Measurements from ENCODE around the gene PLXNA1. TPM values are rescaled to one million over a fixed set of nuclear protein-coding genes. Genes with fewer than 3 reads are reported as not detected.
A peak's percentile ranks its signal among the peaks of the same experiment; 100 is the strongest.

The PLXNA1 gene
- total RNA-seq, 6 experiments from 2014 or later: 40.8 to 56.1 (median 45.4) TPM

DNA sequence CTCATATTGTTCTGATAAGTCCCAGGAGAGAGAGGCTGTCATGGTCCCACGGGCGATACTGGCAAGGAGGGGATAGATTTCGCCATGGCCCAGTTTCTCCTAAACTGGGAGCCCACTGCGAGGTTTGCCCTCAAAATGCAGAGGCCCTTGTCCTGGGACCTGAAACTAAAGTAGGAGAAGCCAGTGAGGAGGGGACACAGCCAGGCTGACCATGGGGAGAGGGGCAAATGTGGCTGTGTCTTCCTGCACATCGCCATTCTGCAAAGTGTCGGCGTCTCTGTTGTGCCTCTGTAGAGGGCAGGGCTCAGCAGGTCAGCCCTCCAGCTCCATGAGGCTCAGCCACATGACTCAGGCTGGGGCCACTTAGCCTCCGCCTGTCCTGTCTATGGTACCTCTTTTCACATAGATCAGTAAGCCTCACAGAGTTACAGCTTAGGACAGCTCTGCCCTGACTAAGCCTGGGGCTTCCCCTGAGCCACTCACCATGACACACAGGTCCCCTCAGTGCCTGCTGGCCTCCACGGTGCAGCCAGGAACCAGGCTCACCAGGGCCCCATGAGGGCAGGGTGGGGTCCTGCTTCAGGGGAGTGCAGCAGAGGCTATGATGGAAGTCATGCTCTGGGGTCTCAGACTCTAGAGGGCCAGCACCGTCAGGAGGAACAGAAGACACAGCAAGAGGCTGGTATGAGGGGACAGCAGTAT, 28.6 kb upstream of the PLXNA1 start:
- TF ChIP-seq CTCF (IDR thresholded peaks at IDR 0.05): no peak
- H3K4me3 Mint-ChIP-seq: no peak overlapping the region
- peaks cover 8% of the 10 kb centered on the region; the same call in 1 of the 2 replicates for H3K4me1 Mint-ChIP-seq (ENCODE audit: low read depth)
- H3K27me3 Mint-ChIP-seq (ENCODE audit: insufficient read depth): no peaks in the 10 kb centered on the region; the same call in none of the 2 replicates
- no peaks in the 10 kb centered on the region for H3K36me3 Mint-ChIP-seq (ENCODE audit: low read depth)
- H3K9me3 Mint-ChIP-seq: no peaks in the 10 kb centered on the region
- DNase-seq: peak; percentile 7
- no peak overlapping the region for H3K27ac Mint-ChIP-seq

- no peak overlapping the region for H3K4me3 Mint-ChIP-seq
- no peaks in the 10 kb centered on the region; the same call in none of the 2 replicates for H3K27me3 Mint-ChIP-seq (ENCODE audit: insufficient read depth)
- no peak for TF ChIP-seq CTCF (IDR thresholded peaks at IDR 0.05)
- H3K9me3 Mint-ChIP-seq: no peaks in the 10 kb centered on the region
- no peak for DNase-seq
- peaks cover 15% of the 10 kb centered on the region for H3K4me1 Mint-ChIP-seq (ENCODE audit: low read depth)
- H3K27ac Mint-ChIP-seq: no peak overlapping the region
- H3K36me3 Mint-ChIP-seq (ENCODE audit: low read depth): peaks cover under 1% of the 10 kb centered on the region
These were observed 27.7 kb upstream of the PLXNA1 start for GRCh38 chr3:126955004-126955790.

GRCh38 chr3:126956361-126956760, 26.6 kb upstream of the PLXNA1 start:
- H3K4me1 Mint-ChIP-seq (ENCODE audit: low read depth): peaks cover 27% of the 10 kb centered on the region
- TF ChIP-seq CTCF (IDR thresholded peaks at IDR 0.05): no peak
- no peaks in the 10 kb centered on the region for H3K9me3 Mint-ChIP-seq
- no peak overlapping the region for H3K27ac Mint-ChIP-seq
- no peaks in the 10 kb centered on the region; the same call in none of the 2 replicates for H3K27me3 Mint-ChIP-seq (ENCODE audit: insufficient read depth)
- H3K36me3 Mint-ChIP-seq (ENCODE audit: low read depth): peaks cover 5% of the 10 kb centered on the region
- no peak for DNase-seq
- H3K4me3 Mint-ChIP-seq: no peak overlapping the region

GRCh38 chr3:126956866-126957650, 25.9 kb upstream of the PLXNA1 start:
- Mint-ChIP-seq H3K4me3 (no peak overlapping the region), H3K27ac (no peak overlapping the region), H3K36me3 (ENCODE audit: low read depth) (peaks cover 5% of the 10 kb centered on the region), H3K9me3 (no peaks in the 10 kb centered on the region), H3K27me3 (ENCODE audit: insufficient read depth) (no peaks in the 10 kb centered on the region; the same call in none of the 2 replicates), H3K4me1 (ENCODE audit: low read depth) (peaks cover 27% of the 10 kb centered on the region)
- TF ChIP-seq CTCF (IDR thresholded peaks at IDR 0.05): no peak
- no peak for DNase-seq

All from HFFc6 (cell line).